PC-3 (cell line): ENCODE data around the gene EXOC4. TPM values are rescaled to one million over a fixed set of nuclear protein-coding genes. Genes with fewer than 3 reads are reported as not detected.

Experiments
- ATAC-seq: fragments of 200-7000 bp; cut with Tn5 transposase; 2 replicates; pipeline ENCODE4 v1.9.1; 2020; ENCODE audit warnings: mild to moderate bottlenecking, moderate library complexity
- BruUV-seq: library from RNA; stranded (reverse); fragments of 400-500 nt; replicated peaks from 2 replicates; lab custom pipeline; 2021; lab: Mats Ljungman, UMichigan
- CTCF ChIA-PET: fragments of 300-600 bp; sonication (Branson Sonifier 250); formaldehyde crosslinking; loops from one replicate; lab custom pipeline; 2022; ENCODE audit warnings: antibody characterized with exemption; lab: Charles Lee
- POLR2A ChIA-PET: fragments of 300-600 bp; sonication (Branson Sonifier 250); formaldehyde crosslinking; loops from one replicate; lab custom pipeline; 2022; ENCODE audit warnings: antibody characterized with exemption; ENCODE audit not compliant: unreplicated experiment; lab: Charles Lee
- DNase-seq: peaks from one replicate; pipeline ENCODE4 v3.0.0-alpha.2; 2015
- H2AFZ ChIP-seq: fragments of 300-600 bp; sonication (generic); 2 replicates; pipeline ENCODE4 v1.6.0; 2016; ENCODE audit warnings: antibody characterized with exemption, low read length
- H3F3A ChIP-seq: fragments of 300-600 bp; sonication (generic); one replicate; pipeline ENCODE4 v1.6.0; 2017; ENCODE audit warnings: antibody characterized with exemption, low read length, control low read depth, mild to moderate bottlenecking; ENCODE audit not compliant: unreplicated experiment
- H3K27ac ChIP-seq: fragments of 300-600 bp; sonication (generic); 2 replicates; pipeline ENCODE4 v1.5.1; 2016; ENCODE audit warnings: mild to moderate bottlenecking, low read length
- H3K27me3 ChIP-seq: fragments of 300-600 bp; sonication (generic); 2 replicates; pipeline ENCODE4 v1.6.1; 2016; ENCODE audit warnings: low read length, mixed read lengths
- H3K36me3 ChIP-seq: fragments of 300-600 bp; sonication (generic); 2 replicates; pipeline ENCODE4 v1.6.1; 2016; ENCODE audit warnings: low read depth, mixed run types, low read length, mixed read lengths
- H3K4me1 ChIP-seq: fragments of 300-600 bp; sonication (generic); 2 replicates; pipeline ENCODE4 v1.5.1; 2016; ENCODE audit warnings: low read length; ENCODE audit not compliant: insufficient read depth
- H3K4me2 ChIP-seq: fragments of 300-600 bp; sonication (generic); 2 replicates; pipeline ENCODE4 v1.6.0; 2016; ENCODE audit warnings: low read length
- H3K4me3 ChIP-seq: fragments of 300-600 bp; sonication (generic); 2 replicates; pipeline ENCODE4 v1.5.1; 2016; ENCODE audit warnings: mild to moderate bottlenecking, low read length, mixed read lengths
- H3K79me2 ChIP-seq: fragments of 300-600 bp; sonication (generic); 2 replicates; pipeline ENCODE4 v1.6.1; 2017; ENCODE audit warnings: low read length, mixed read lengths
- H3K9ac ChIP-seq: fragments of 300-600 bp; sonication (generic); 2 replicates; pipeline ENCODE4 v1.6.0; 2016; ENCODE audit warnings: mild to moderate bottlenecking, low read length
- H3K9me2 ChIP-seq: fragments of 300-600 bp; sonication (generic); replicated peaks from 2 replicates; pipeline ENCODE4 v1.6.1; 2016; ENCODE audit warnings: mixed run types, low read length, mixed read lengths
- H3K9me3 ChIP-seq: fragments of 300-600 bp; sonication (generic); 2 replicates; pipeline ENCODE4 v1.6.1; 2016; ENCODE audit warnings: low read length, mixed read lengths
- H4K20me1 ChIP-seq: fragments of 300-600 bp; sonication (generic); 2 replicates; pipeline ENCODE4 v1.6.1; 2016; ENCODE audit warnings: low read length, mixed read lengths
- EZH2 ChIP-seq: fragments of 300-600 bp; sonication (generic); IDR thresholded peaks from one replicate; pipeline ENCODE4 v1.6.1; 2017; ENCODE audit warnings: antibody characterized with exemption, mild to moderate bottlenecking, low read length; ENCODE audit not compliant: unreplicated experiment
- EZH2phosphoT487 ChIP-seq: fragments of 300-600 bp; sonication (generic); IDR thresholded peaks from 2 replicates; pipeline ENCODE4 v1.6.1; 2018; ENCODE audit warnings: mild to moderate bottlenecking, antibody characterized with exemption, low read length, borderline replicate concordance
- intact Hi-C: fragments of 100-400 bp; cut with micrococcal nuclease; formaldehyde crosslinking; loops from 2 replicates; pipeline ENCODE4 v1.9.0; 2023
- total RNA-seq: library from RNA; depleted of rRNA; stranded (reverse); fragments of >200 nt; gene quantifications from 2 replicates; pipeline ENCODE4 v1.2.3, GENCODE V29; 2014
- TF ChIP-seq, protein P1 (sequence below): fragments of 300-600 bp; sonication (generic); conservative IDR thresholded peaks from 2 replicates; pipeline ENCODE4 v1.5.1; 2017; ENCODE audit warnings: antibody characterized with exemption, low read depth, mild to moderate bottlenecking, low read length

The EXOC4 gene
- total RNA-seq, 1 experiment from 2014 or later = 43.5 TPM

- ATAC-seq (no peak), DNase-seq (no peak)
- Histone ChIP-seq H3K9ac (no peak overlapping the region), H3K4me1 (no peaks in the 10 kb centered on the region), H3K27ac (no peak overlapping the region), H3F3A (no peaks in the 10 kb centered on the region), H3K36me3 (no peaks in the 10 kb centered on the region), H3K27me3 (no peaks in the 10 kb centered on the region), H3K4me3 (no peak overlapping the region), H3K9me3 (no peaks in the 10 kb centered on the region), H3K9me2 (no peaks in the 10 kb centered on the region), H3K79me2 (no peaks in the 10 kb centered on the region), H3K4me2 (no peak overlapping the region), H2AFZ (no peak overlapping the region), H4K20me1 (no peaks in the 10 kb centered on the region)
- BruUV-seq = no TSS peak
- ChIA-PET POLR2A (no interaction called here), CTCF (no interaction called here)
- intact Hi-C loops = no loop called here
- no peak for TF ChIP-seq EZH2
- no peak for TF ChIP-seq EZH2phosphoT487
- TF ChIP-seq, protein P1, sequence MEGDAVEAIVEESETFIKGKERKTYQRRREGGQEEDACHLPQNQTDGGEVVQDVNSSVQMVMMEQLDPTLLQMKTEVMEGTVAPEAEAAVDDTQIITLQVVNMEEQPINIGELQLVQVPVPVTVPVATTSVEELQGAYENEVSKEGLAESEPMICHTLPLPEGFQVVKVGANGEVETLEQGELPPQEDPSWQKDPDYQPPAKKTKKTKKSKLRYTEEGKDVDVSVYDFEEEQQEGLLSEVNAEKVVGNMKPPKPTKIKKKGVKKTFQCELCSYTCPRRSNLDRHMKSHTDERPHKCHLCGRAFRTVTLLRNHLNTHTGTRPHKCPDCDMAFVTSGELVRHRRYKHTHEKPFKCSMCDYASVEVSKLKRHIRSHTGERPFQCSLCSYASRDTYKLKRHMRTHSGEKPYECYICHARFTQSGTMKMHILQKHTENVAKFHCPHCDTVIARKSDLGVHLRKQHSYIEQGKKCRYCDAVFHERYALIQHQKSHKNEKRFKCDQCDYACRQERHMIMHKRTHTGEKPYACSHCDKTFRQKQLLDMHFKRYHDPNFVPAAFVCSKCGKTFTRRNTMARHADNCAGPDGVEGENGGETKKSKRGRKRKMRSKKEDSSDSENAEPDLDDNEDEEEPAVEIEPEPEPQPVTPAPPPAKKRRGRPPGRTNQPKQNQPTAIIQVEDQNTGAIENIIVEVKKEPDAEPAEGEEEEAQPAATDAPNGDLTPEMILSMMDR = no peak
Observed at GRCh38 chr7:133730360-133730759, 477.5 kb downstream of the EXOC4 start.

GRCh38 chr7:133733401-133733800, 480.5 kb downstream of the EXOC4 start:
- no peak for TF ChIP-seq EZH2
- TF ChIP-seq, protein P1 = no peak
- no peak for TF ChIP-seq EZH2phosphoT487
- POLR2A ChIA-PET = no interaction called here
- H3K9ac ChIP-seq = no peak overlapping the region

GRCh38 chr7:133735222-133735621, 482.3 kb downstream of the EXOC4 start:
- BruUV-seq = no TSS peak

More at GRCh38 chr7:133733401-133733800, 480.5 kb downstream of the EXOC4 start:
- Histone ChIP-seq H3K4me1 (peaks cover 8% of the 10 kb centered on the region; the same call in 1 of the 2 replicates), H3K27ac (no peak overlapping the region), H3F3A (no peaks in the 10 kb centered on the region), H3K36me3 (no peaks in the 10 kb centered on the region), H3K4me2 (no peak overlapping the region), H3K4me3 (no peak overlapping the region), H3K9me2 (no peaks in the 10 kb centered on the region), H3K9me3 (no peaks in the 10 kb centered on the region), H4K20me1 (no peaks in the 10 kb centered on the region), H3K79me2 (no peaks in the 10 kb centered on the region), H3K27me3 (no peaks in the 10 kb centered on the region), H2AFZ (no peak overlapping the region)
- DNase-seq (no peak), ATAC-seq (no peak)
- BruUV-seq = no TSS peak
- intact Hi-C loops = no loop called here
- CTCF ChIA-PET = no interaction called here

More at GRCh38 chr7:133735222-133735621, 482.3 kb downstream of the EXOC4 start:
- no peak overlapping the region for H3K4me2 ChIP-seq
- no peak overlapping the region for H3K27ac ChIP-seq
- no peaks in the 10 kb centered on the region for H3K79me2 ChIP-seq
- H4K20me1 ChIP-seq = no peaks in the 10 kb centered on the region
- ChIA-PET CTCF (no interaction called here), POLR2A (no interaction called here)
- no peak overlapping the region for H3K9ac ChIP-seq
- H3K27me3 ChIP-seq = no peaks in the 10 kb centered on the region
- no peak overlapping the region for H2AFZ ChIP-seq
- TF ChIP-seq EZH2phosphoT487 (no peak), EZH2 (no peak)
- TF ChIP-seq, protein P1 = no peak
- DNase-seq (peak; percentile 10), ATAC-seq (no peak)
- intact Hi-C loops = no loop called here
- H3F3A ChIP-seq = no peaks in the 10 kb centered on the region
- H3K36me3 ChIP-seq = no peaks in the 10 kb centered on the region
- peaks cover 8% of the 10 kb centered on the region; the same call in 1 of the 2 replicates for H3K4me1 ChIP-seq
- H3K4me3 ChIP-seq = no peak overlapping the region
- H3K9me3 ChIP-seq = no peaks in the 10 kb centered on the region
- no peaks in the 10 kb centered on the region for H3K9me2 ChIP-seq
